Measurements from ENCODE around the gene DYNC1I1.
A peak's percentile ranks its signal among the peaks of the same experiment; 100 is the strongest.

Gene DYNC1I1

DNA sequence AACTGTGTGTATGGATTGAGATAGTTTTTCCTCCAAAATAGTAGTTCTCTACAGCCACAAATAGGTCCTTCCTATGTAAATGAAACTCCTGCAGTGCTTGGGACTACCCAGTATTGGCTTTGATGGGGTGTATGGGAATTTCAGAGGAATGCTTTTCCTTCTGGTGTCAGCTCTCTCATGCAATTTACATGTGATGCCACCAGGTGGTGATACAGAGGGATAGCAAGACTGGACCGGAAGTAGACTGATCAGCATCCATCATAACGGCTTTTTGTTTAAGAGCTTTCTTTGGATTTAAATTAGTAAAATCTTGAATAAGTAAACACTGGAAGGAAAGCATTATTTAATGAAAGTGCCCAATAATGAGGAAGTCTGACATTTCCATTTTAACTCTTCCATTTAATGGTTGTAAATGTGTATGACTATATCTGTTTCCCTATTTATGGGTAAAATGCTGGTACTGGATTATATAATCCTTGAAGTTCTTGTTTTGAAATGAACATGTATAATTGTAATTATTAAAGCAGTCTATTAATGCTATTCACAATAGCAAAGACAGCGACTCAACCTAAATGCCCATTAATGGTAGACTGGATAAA, 22.7 kb downstream of the DYNC1I1 start:
- DNase-seq, result no peak

DNA sequence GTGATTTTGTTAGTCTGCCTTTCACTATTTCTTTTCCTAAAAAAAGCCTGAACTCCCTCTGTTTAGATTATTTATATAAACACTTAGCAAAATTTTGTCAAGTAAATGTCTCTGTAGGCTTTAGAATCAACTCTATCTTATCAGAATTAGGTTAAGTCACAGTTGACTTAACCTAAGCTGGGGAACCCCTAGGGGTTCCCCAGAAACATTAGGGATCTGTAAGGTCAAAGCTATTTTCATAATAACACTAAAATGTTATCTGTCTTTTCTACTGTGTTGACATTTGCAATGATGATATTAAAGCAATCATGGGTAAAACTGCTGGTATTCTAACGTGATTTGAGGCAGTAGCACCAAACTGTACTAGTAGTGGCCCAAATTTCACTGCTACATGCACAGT, 24.3 kb downstream of the DYNC1I1 start:
- no peak for DNase-seq

DNA sequence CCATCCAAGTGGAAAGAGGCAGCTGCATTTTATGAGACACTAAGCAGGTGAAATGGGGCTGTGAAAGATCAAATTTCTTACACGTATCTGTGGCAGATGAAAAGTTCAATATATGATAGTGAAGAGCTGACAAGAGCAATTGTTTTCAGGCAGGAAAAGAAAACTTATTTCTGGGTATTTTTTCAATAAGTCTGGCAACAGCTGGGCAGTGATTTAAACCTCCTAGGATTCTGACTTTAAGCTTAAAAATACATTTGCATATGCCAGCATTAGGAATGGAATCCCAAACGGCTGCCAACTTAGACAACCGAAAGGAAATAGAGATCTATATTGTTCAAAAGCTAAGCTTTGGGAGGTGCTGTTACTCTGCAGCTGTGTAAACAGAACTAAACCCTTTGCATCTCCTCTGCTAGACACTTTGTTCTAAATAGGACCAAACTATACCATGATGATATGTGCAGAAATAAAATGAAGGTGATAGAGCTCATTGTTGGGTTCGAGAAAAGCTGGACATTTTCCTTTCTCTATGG, 26.1 kb downstream of the DYNC1I1 start:
- peak; percentile 77 for DNase-seq

DNA sequence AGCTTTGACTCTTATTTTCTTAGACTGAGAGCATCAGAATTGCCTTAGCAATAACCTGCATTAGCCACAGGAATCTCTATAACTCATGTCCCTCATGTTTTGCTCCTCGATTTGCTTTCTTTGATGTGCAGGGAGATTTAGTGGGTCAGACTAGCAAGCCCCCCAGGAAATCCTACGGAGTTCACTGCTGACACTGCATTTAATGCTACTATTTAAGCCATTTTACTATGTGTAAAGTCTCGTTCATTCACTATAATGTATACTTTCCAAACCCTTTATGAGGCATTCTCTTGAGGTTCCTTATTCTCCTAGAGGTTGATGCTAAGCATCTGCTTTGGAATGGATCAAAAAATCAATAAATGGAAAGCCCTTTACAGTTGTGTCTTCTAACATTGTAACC, 28.4 kb downstream of the DYNC1I1 start:
- no peak for DNase-seq

DNA sequence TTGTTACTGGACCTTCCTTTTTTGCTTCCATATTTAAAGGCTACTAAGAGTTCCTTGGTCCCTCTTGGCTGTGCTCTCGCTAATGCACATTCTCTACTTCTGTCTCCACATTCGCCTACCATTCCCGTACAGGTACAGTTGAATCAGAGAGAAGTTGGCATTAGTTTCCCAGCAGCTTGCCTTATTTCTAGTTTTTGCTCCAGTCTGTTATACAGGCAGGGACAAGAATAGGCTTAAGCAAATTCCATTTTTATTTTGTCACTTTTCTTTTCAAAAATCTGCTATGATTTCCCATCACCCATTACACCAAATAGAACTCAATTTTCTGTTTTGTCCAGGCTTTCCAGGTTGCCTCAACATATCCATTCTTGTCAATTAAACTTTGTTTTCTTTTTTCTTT, 29.9 kb downstream of the DYNC1I1 start:
- no peak for DNase-seq

DNA sequence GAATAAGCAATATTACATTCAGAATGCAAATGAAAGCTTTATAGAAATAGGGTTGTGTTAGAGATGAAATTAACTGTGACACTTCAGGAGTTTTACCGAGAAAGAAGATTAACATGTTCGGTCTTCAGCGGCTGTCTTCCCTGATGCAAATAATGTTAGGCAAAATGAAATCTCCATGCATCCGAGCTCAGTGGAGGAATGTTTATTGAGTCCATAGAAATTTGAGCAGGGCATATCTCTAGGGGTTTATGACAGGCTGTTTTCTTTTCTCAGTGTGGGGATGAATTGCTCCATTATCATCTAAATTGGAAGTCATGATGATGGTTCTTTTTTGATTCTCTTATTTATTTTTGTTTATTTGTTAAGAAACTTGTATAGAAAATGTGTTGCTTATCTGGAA, 31.7 kb downstream of the DYNC1I1 start:
- no peak for DNase-seq

DNA sequence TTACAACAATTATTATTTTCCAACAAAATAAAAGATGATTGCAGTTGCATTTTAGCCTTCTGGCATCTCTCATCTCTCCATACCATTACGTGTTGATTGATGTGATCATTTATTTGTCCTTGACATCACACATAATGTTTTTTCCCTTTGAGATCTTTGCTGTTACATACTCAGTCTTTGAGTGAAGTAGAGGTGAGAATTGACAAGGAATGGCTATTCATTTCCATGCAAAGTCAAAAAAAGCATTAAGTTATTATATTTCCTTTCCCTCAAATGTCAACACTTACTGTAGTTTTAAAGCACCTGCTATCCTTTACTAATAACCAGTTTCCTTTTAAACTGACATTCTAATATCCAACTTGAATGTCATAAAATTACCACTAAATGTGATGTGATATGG, 33.6 kb downstream of the DYNC1I1 start:
- DNase-seq, result no peak

DNA sequence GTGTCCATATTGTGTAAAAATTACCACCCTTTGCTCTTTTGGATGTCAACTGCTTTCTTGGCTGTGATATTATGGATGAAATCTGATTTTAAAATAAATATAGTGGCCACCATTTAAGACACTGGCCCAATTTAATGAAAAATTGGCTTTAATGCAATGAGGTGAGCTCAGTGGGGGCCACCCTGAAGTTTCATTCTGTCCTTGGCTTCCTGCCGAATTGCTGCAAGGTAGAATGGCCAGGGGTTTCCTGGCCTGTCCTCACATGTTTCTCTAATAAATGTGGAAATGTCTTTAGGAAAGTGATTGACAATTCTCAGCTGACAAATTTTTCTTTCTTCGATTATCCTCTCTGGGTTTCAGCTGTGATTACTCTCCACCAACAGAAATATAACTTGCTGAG, 36.0 kb downstream of the DYNC1I1 start:
- DNase-seq, result no peak

DNA sequence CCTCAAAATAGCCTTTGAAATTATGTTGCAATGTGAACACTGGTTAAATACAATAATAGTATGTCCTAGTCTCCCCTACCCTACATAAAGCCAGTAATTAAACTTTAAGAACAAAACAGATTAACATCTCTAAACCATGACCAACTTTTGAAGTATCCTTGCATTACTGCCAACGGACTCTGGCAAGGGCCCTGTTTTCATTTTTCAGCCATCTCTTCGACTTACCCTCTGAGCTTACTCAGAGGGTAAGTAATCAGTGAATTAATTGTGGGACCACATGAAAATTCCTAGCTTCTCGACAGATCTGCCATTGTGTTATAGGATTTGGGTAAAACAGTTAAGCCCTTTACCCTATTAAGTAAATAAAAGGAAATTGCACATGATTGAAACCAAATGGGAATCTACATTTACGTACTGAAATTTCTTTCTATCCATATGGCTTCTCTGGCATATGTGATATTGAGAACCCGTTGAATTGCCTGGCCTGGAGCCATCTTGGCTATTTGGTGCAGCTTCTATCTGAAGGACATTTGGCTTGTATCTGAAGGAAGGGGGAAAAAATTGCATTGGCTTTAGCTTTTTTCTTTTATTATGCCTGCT, 39.6 kb downstream of the DYNC1I1 start:
- peak; percentile 77 for DNase-seq

DNA sequence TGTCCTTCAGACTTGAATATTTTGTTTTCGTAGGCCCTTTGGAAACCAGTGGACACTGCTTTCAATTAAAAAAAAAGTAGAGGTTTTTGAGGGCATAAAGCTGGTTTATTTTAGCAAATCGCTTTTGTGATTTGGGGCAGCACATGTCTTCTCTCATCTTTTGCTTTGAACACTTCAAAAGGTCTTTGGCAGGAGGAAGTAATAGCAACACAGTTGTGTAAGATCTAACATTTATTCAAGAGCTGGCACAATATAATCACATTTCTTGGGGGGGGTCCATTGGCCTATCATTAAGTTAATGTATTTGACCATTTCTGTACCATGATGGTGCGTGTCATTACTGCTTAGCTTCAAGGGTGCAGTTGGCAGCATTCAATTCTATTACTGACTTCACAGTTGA, 42.4 kb downstream of the DYNC1I1 start:
- DNase-seq, result no peak

DNA sequence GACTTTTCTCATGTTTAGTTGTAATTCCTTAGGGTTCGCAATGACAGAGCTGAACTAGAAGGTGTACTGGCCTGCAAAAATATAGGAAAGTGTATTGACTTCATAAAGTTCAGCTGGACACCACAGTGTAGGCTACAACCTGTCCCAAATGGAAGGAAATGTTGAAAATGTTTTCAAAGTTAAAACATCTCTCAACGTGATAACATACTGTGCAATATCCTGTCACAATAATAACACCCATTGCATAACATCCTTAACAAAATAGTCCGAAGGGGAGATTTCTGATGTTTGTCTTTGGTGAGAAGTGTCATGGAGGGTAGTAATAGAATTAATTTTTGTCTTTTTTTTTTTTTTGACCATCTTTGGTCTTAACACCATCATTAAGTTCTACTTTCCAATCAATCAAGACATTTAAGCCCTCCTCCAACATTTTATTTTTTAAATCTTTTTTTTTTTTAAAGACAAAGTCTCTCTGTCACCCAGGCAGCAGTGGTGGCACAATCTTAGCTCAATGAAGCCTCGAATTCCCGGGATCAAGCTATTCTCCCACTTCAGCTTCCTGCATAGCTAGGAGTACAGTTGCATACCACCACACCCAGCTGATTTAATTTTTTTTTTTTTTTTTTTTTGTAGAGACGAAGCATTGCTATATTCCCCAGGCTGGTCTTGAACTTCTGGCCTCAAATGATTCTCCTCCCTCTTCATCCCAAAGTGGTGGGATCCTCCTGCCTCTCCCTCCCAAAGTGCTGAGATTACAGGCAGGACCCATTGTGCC, 45.7 kb downstream of the DYNC1I1 start:
- DNase-seq, result no peak

DNA sequence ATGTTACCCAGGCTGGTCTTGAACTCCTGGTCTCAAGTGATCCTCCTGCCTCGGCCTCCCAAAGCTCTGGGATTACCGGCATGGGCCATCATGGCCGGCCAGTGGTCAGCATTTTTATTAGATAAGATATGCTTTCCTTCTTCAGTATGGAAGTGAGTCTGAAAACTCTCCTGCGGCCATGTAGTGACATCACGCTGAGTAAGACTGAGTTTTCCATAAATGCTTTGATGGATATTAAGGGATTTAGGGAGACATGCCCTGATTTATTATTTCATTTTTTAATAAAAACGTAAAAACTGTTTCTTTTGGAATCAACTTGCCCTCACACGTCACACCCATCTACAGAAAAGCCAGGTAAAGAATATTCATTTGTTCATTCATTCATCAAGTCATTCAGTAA, 48.4 kb downstream of the DYNC1I1 start:
- DNase-seq, result no peak

DNA sequence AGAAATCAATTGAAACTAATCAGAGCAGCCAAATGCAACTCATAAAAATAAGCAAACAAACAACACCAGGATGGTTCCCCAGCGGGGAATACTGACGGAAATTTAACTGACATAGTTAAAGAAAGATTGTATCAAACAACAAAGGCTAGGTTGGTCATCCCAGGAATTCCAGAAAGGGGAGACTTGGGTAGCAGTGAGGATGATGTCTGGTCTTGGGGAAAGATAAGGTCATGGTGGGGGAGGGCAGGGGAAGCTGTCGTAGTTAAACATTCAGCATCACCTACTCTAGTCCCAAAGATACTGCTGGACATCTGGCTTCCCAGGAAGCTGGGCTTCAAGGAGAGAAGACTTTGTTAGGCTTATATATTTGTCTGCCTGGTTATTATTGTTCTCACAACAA, 50.4 kb downstream of the DYNC1I1 start:
- DNase-seq, result no peak

DNA sequence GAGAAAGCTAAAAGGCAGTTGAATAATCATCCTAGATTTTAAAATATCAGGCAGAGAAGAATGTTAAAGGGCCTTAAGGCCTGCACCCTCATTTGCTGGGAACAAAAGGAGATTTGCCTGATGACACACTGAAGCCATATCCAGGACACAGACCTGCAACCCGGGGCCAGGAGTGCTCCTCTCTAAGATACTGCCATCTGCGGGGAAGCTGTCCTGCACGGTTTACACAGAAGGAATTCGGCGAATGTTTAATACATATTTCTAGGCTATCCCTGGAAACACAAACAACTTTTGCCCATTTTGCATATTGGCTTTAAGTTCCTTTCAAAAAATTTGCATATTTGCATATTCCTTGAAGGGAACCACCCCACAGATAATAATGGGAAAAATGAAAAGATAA, 52.3 kb downstream of the DYNC1I1 start:
- no peak for DNase-seq

DNA sequence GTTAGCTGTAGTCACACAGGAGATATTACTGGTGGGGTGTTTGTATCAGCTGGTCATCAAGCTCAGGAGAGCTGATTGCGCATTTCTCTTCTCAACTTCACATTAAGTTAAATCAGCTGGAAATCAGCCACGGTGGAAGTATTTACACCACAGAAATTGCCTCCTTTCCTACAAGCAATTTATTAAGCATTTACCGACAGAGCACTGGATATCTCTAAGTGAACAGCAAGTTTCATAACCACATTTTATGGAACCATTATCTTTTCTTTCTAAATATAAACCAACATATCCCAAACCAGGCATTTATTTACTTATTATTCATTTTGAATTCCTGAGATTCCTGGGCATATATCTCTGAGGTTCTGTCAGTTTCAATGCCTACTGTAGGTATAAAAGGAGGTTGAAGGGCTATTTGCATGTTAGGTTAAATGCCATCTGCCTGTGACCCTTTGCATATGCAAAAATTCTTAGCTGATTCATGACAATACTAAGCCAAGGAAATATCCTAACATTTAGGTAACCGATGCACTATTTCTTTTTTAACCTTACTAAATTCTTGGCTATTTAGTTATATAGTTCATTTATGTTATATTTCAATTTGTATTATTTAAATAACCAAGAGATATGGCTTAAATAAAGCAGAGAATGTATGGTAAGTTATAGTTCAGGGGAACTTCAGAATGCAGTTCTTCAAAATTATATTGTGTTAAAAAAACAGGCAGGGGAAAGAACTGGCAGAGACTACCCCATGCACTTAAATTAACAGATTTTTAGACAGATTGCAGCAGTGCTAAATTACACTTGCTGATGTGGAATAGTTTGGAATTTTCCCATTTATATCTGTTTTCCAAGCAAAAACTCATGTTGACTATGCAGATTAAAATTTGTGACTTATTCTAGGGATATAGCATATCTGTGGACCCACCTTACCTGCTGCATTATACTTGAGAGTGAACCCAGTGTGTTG, 56.8 kb downstream of the DYNC1I1 start:
- no peak for DNase-seq

DNA sequence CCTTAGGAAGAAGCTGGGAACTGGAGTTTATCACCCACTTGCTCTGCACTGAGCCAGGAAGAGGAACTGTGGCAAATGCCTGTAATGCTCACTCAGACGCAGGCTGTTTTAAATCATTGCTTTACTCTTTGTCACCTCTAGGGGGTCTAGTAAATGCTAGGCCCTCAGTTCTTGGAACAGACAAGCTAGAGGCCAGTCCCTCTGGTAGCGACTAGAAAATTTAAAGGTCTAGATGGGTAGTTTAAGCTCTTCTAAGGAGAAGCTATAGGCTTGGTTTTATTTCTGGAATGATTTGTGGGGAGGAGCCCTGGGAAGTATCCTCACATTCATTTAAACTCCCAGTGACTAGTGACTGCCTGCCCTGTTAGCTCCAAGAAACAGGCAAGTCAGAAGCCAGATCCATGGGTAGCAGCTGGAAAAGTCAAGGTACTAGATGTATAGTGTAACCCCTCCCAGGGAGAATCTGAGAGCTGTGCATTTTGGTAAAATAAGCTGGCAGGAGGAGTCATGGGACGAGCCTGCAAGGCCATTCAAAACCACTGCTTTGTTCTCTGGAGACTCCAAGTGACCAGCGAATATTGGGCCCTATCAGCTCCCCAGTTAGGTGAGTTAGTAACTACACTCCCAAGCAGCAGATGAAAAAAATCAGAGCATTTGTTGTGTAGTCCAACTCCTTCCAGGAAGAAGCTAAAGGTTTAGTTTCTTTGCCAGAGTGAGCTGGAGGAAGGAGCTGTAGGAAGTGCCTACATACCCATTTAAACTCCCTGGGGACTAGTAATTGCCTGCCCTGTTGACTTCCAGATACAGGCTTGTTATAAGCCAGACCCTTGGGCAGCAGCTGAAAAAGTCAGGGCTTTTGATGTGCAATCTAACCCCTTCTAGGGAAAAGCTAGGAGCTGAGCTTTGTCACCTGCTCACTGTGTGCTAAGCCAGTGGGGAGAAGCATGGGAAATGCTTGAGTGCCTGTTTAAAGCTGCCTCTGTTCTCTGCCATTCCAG, 68.9 kb downstream of the DYNC1I1 start:
- DNase-seq, result no peak

DNA sequence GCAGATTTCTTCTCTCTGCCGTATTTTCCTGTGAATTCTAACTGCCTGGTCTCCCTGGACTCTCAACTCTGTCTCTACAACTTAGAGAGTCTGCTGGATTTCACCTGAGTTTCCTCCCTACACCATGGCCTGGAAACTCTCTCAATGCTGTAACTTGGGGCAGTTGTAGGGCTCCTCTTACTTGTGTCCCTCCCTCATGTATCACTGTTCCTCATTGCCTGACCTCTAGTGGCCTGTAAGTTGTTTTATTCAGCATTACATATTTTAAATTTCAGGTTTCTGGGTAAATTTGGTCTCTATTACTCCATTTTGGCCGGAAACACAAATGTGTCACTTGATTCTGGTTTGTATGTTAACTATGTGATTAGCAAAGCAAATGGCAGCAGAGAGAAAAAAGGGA, 70.9 kb downstream of the DYNC1I1 start:
- no peak for DNase-seq

DNA sequence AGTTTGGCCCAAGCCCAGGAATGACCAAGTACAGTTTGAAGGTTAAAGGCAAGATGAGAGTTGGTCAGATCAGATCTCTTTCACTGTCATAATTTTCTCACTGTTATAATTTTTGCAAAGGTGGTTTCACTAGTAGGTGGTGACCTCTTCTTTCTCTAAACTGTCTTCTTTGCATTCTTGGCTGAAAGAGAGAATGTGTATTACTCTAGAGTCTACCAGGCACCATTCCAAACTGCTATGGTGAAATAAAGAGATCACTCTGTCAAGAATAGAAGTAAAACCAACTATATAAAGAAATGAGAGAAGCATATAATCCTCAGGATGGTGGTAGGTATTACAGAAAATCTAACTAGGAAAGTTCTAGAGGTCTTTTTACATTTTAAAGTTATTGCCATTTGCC, 72.7 kb downstream of the DYNC1I1 start:
- DNase-seq, result no peak

DNA sequence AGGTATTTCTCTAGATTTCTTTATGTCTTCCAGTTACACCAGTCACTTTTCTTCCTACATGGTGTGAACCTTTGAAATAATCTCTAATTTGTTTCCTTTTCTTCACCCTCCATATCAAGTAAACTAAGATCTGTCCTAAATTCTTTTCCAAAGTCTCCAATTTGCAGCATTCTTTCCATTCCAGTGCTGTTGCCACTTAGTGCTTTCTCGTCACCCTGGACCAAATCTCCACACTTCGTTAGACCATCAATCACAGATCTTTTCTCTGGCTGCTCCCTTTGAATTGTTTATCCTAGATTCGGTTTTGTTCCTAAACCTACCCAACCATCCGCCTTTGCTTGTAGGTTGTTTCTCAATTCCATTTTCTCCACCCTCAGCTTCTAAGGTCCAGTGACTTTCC, 74.7 kb downstream of the DYNC1I1 start:
- no peak for DNase-seq

DNA sequence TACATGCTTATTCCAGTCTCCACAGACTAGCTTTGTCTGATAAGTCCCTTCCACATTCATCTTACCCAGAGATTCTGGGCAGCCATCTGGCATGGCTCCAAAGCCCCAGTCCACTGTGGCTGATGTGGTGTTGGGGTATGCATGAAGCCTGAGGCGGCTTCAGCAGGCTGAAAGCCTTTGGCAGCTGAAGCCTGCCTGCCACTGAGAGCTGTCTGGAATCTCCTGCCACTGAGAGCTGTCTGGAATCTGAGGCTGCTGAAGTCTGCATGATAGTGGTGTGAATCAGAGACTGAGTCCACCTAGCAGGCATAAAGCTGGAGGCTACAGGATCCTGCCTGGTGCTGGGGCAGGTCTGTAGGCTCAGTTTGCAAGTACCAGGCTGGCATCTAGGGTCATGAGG, 87.1 kb downstream of the DYNC1I1 start:
- DNase-seq, result no peak

DNA sequence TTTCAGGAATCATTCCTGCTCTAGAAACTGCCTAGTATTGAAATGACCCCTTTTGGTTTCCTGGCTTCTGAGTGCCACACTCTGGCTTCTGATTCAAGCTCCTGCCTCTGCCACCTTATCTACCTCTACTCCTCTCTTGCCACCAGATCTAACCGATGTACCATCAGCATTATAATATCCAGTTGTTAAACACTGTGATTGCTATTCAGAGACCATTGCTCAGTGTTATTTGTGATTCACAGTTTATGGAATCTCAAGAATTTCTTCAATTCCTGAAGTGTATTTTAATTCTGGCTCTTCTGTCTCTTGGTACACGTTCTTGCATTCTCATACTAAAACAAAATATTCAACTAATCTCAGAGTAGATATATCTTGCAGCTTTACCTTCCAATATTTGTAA, 88.7 kb downstream of the DYNC1I1 start:
- DNase-seq, result no peak

DNA sequence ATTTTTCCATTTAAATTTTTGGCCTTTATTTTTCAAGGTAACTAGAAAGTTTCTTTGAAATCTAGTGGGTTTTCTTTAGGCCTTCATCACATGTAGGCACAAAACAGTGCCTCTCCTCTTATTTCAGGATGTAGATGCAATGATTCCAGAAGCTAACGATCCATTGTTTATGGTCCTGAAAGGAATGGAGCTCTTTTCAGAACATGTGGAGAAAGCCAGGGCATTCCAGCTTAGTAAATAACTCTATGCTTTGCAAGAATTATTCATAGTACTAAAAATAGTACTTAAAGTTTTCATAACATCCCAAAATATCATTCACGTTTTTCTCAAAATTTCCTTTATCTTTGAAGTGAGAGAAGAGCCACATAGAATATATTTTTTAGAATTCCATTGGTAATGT, 91.3 kb downstream of the DYNC1I1 start:
- no peak for DNase-seq
